GM06990 (cell line): ENCODE data around the gene FALEC.
"Not testable (repeated sequence)": the region's sequence is repeated elsewhere in the genome, so short reads cannot be mapped to it uniquely, and the experiment has no call there.

Experiments
- DNase-seq: peaks from one replicate; pipeline ENCODE4 v3.0.0-alpha.2; 2011; ENCODE audit not compliant: insufficient read length; ENCODE audit errors: extremely low read depth
- H3K27me3 ChIP-seq: replicated peaks from 2 replicates; pipeline ENCODE4 v1.6.0; 2011; ENCODE audit warnings: low read length; ENCODE audit not compliant: control insufficient read depth, insufficient read depth
- H3K36me3 ChIP-seq: 2 replicates; pipeline ENCODE4 v1.5.1; 2011; ENCODE audit warnings: low read length; ENCODE audit not compliant: control insufficient read depth, insufficient read depth
- H3K4me3 ChIP-seq: replicated peaks from 2 replicates; pipeline ENCODE4 v1.5.1; 2011; ENCODE audit warnings: low read depth, mild to moderate bottlenecking, control low read depth, low read length
- CTCF ChIP-seq: IDR thresholded peaks from 2 replicates; pipeline ENCODE4 v1.5.1; 2011; ENCODE audit warnings: low read length, control low read depth, mild to moderate bottlenecking, inconsistent platforms; ENCODE audit not compliant: insufficient read depth, poor library complexity, severe bottlenecking

FALEC gene

GRCh38 chr1:150578272-150579109, 62.9 kb downstream of the FALEC start:
- peak; percentile 55 for DNase-seq
- H3K4me3 ChIP-seq: peak overlapping the region; percentile 100
- TF ChIP-seq CTCF: no peak
- no peaks in the 10 kb centered on the region for H3K27me3 ChIP-seq
- peaks cover 24% of the 10 kb centered on the region for H3K36me3 ChIP-seq

GRCh38 chr1:150579110-150579944, 63.8 kb downstream of the FALEC start, which contains the start of gene MCL1:
Gene MCL1, minus strand, starts transcription at chr1:150579610. Its CDS starts 80 bp downstream, at chr1:150579530.
- Histone ChIP-seq H3K27me3 (no peaks in the 10 kb centered on the region), H3K36me3 (peaks cover 22% of the 10 kb centered on the region), H3K4me3 (peak within 1 kb of the TSS; percentile 100)
- DNase-seq: peak; percentile 84
- TF ChIP-seq CTCF: no peak

- no peak for DNase-seq
- no peak for TF ChIP-seq CTCF
- Histone ChIP-seq H3K27me3 (no peaks in the 10 kb centered on the region), H3K4me3 (peak overlapping the region; percentile 73), H3K36me3 (peaks cover 17% of the 10 kb centered on the region)
These were observed 64.5 kb downstream of the FALEC start for GRCh38 chr1:150579945-150580642.

GRCh38 chr1:150580966-150581365, 65.4 kb downstream of the FALEC start:
- DNase-seq, H3K4me3 ChIP-seq, H3K27me3 ChIP-seq: not testable (repeated sequence)
- H3K36me3 ChIP-seq: peaks cover 12% of the 10 kb centered on the region

- not testable (repeated sequence) for DNase-seq, H3K27me3 ChIP-seq, H3K4me3 ChIP-seq
- H3K36me3 ChIP-seq: peaks cover 12% of the 10 kb centered on the region
These were observed 65.9 kb downstream of the FALEC start for GRCh38 chr1:150581437-150581836.

GRCh38 chr1:150581962-150582361, 66.4 kb downstream of the FALEC start:
- not testable (repeated sequence) for H3K4me3 ChIP-seq, H3K27me3 ChIP-seq, DNase-seq, H3K36me3 ChIP-seq
